GM19468 (cell line): ENCODE results near the gene SCNN1G.

ENCODE experiments used
- ATAC-seq: cut with Tn5 transposase; IDR thresholded peaks from one replicate; pipeline ENCODE4 v1.9.1; 2021; ENCODE audit warnings: mild to moderate bottlenecking, moderate library complexity, moderate number of reproducible peaks; ENCODE audit not compliant: unreplicated experiment; ENCODE audit errors: extremely low read depth

The SCNN1G gene

GRCh38 chr16:23194497-23195221 lies 12.1 kb downstream of the SCNN1G start:
- no peak for ATAC-seq

- no peak for ATAC-seq
Measured at GRCh38 chr16:23195366-23195978, 12.9 kb downstream of the SCNN1G start.

- no peak for ATAC-seq
Measured at GRCh38 chr16:23196539-23196938, 14.0 kb downstream of the SCNN1G start.

- no peak for ATAC-seq
Measured at GRCh38 chr16:23202166-23202565, 19.6 kb downstream of the SCNN1G start.

- no peak for ATAC-seq
Measured at GRCh38 chr16:23206986-23207385, 24.4 kb downstream of the SCNN1G start.

- ATAC-seq, result no peak
Measured at GRCh38 chr16:23207485-23207884, 24.9 kb downstream of the SCNN1G start.

GRCh38 chr16:23209606-23210005 lies 27.1 kb downstream of the SCNN1G start:
- ATAC-seq, result no peak

- no peak for ATAC-seq
Measured at GRCh38 chr16:23213831-23214230, 31.3 kb downstream of the SCNN1G start.

GRCh38 chr16:23214796-23215195 lies 32.3 kb downstream of the SCNN1G start:
- no peak for ATAC-seq

GRCh38 chr16:23215435-23215834 lies 32.9 kb downstream of the SCNN1G start:
- ATAC-seq, result no peak

- ATAC-seq, result no peak
Measured at GRCh38 chr16:23216658-23217246, 34.2 kb downstream of the SCNN1G start.

- ATAC-seq, result no peak
Measured at GRCh38 chr16:23217646-23218045, 35.1 kb downstream of the SCNN1G start.

GRCh38 chr16:23222929-23223328 lies 40.4 kb downstream of the SCNN1G start:
- no peak for ATAC-seq

GRCh38 chr16:23223368-23223767 lies 40.8 kb downstream of the SCNN1G start:
- ATAC-seq, result no peak

GRCh38 chr16:23225109-23225508 lies 42.6 kb downstream of the SCNN1G start:
- no peak for ATAC-seq

- ATAC-seq, result no peak
Measured at GRCh38 chr16:23225634-23226033, 43.1 kb downstream of the SCNN1G start.

GRCh38 chr16:23227529-23227928 lies 45.0 kb downstream of the SCNN1G start:
- ATAC-seq, result no peak

- no peak for ATAC-seq
Measured at GRCh38 chr16:23229714-23230113, 47.2 kb downstream of the SCNN1G start.

GRCh38 chr16:23232806-23233205 lies 50.3 kb downstream of the SCNN1G start:
- ATAC-seq, result no peak

GRCh38 chr16:23235176-23235575 lies 52.6 kb downstream of the SCNN1G start:
- ATAC-seq, result no peak

- no peak for ATAC-seq
Measured at GRCh38 chr16:23236983-23237382, 54.4 kb downstream of the SCNN1G start.

GRCh38 chr16:23240994-23241393 lies 58.4 kb downstream of the SCNN1G start:
- no peak for ATAC-seq
